Central memory CD4-positive, alpha-beta T cell (primary cell): ENCODE results near the gene PLA2G4D.
"Not testable (repeated sequence)": the region's sequence is repeated elsewhere in the genome, so short reads cannot be mapped to it uniquely, and the experiment has no call there.

Source experiments
- DNase-seq: peaks from one replicate; pipeline ENCODE4 v3.0.0; 2022

The PLA2G4D gene

GRCh38 chr15:42121682-42122081, 27.3 kb upstream of the PLA2G4D start:
- DNase-seq: no peak

DNA sequence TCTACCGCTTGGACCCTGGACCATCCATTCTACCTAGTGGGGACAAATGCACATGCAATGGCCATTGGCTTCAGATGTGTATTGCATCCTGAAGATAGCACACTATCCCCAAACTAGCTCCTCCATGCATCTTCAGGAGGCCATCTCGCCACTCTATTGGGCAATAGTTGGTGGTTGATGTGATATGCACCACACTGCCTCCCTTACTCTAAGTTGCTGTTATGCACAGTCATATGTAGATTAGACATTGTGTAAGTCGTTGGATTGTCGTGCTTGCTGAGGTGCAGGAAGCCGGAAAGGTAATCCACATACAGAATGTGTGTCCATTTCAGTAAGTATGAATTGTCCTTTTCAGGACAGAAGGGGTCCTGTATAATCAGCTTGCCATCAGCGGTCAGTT, 26.7 kb upstream of the PLA2G4D start:
- no peak for DNase-seq

- DNase-seq: no peak
These were observed 25.9 kb upstream of the PLA2G4D start for GRCh38 chr15:42120285-42120684.

DNA sequence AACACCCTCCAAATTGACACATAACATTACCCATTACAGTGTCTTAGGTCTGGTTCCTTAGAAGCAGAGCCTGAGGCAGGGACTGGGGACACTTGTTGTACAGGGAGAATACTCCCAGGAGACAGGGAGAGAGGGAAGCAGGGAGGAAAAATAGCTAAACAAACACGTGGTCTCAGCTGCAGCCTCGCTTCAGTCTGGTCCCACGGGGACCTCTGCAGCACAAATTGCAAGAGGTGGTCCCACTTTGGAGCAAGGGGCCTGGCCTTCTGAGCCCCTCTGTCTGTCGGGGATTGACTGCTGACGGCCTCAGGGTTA, 25.0 kb upstream of the PLA2G4D start:
- DNase-seq: no peak

DNA sequence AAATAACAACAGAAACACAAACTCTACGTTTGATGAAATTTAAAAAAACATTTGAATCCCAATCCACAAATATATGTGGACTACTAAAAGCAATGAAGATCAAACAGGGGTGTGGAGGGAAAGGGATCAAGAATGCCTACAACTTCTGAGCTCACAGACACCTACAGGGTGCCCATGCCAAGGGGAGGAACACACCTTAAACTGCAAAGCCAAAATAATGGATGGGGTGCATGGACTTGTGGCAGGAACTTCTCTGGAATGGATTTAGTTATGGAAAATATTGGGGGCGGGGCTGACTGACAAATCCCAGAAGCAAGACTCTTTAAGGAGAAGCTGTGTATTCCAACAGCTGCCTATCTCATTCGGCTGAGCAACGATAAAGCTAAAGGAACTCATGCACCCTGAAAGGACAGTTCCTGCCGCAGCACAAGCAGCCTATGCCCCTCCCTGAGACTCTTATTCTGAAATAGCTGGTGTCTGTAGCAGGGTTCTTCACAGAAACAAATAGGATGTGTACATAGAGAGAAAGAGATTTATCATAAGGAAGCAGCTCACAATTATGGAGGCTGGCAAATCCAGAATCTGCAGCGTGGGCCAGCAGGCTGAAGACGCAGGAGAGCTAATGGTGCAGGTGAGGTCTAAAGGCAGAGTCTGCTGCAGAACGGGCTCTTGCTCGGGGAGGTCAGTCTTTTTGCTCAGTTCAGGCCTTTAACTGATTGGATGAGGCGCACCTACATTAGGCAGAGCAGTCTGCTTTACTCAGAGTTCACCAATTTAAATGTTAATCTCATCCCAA, 24.5 kb upstream of the PLA2G4D start:
- no peak for DNase-seq

GRCh38 chr15:42111924-42112323, 17.6 kb upstream of the PLA2G4D start:
- no peak for DNase-seq

GRCh38 chr15:42110367-42110766, 16.0 kb upstream of the PLA2G4D start:
- no peak for DNase-seq

DNA sequence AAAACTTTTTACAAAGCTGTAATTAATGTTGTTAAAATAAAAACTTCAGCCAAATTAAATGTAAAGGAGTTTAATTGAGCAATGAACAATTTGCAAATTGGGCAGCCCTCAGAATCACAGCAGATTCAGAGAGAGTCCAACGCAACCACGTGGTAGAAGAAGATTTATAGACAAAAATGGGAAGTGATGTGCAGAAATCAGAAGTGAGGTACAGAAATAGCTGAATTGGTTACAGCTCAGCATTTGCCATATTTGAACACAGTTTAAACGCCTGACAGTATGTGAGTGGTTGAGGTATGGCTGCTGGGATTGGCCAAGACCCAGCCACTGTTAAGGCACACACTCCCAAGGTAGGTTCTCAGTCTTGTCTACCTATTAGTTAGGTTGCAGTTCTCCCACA, 14.4 kb upstream of the PLA2G4D start:
- no peak for DNase-seq

GRCh38 chr15:42108189-42108588, 13.8 kb upstream of the PLA2G4D start:
- no peak for DNase-seq

GRCh38 chr15:42107473-42107872, 13.1 kb upstream of the PLA2G4D start:
- no peak for DNase-seq

GRCh38 chr15:42106288-42106687, 11.9 kb upstream of the PLA2G4D start:
- no peak for DNase-seq

GRCh38 chr15:42104095-42104891, 9.9 kb upstream of the PLA2G4D start:
- DNase-seq: no peak

DNA sequence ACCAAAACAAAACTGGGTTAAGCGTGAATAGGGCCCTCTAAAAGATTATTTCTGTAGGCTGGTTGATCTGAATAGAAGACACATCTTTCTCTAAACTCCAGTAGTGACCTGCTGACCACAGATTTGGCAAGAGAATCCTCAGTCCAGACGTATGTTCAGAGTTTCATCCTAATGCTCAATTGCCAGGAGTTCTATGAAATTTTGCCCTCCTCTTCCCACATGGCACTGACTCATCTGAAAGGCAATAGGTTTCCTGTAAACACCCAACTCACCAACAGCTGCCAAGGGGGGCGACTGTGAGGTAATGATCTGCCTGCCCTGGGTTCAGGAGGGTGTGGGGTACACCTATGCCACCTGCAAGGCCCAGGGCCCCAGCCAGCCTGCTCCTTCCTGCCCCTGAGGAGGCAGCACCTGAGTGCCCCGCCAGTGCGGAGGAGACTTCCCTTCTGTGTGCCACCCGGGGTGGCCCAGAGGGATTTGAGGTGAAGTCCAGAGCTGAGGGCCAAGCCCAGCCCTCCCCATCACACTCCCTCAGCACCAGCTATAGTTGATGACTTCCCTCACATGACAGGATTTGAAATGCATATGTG, 8.4 kb upstream of the PLA2G4D start:
- DNase-seq: no peak

DNA sequence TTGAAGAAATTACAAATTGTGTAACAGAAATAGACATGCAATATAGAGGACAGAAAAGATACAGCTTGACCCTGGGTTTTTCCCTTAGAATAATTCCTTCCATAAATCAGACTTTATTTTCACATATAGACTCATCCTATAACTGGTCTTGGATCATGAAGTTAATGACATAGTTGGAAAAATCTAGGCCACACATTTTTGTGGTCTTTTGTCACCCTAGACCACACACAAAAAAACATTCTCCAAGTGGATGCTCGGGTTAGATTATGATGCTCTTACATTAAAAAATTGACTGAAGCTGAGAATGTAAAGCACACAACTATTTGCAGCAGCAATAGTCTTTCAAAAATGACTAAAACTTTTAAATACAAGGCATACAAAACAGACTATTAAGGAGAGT, 7.5 kb upstream of the PLA2G4D start:
- no peak for DNase-seq

GRCh38 chr15:42100021-42100800, 5.8 kb upstream of the PLA2G4D start:
- no peak for DNase-seq

- no peak for DNase-seq
These were observed 2.7 kb upstream of the PLA2G4D start for GRCh38 chr15:42097018-42097417.

DNA sequence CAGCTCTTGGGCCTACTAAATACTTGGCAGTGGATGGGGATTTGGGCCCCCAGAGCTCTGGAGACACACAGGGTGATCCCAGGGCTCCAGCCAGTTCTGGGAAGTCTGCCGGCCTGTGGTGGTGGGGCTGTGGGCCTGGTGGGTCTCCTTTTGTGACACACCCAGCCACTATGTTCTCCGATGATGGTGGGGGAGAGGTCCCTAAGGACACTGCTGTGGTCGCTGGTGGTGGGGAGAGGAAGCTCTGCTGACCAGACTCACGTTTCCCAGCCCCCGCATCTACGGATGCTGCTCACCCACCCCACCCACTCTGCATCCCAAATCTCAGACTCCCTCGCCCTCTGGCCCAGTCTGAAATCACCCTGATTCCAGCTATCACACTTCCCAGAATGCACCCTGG, 396 bp downstream of the PLA2G4D start:
- DNase-seq: no peak

DNA sequence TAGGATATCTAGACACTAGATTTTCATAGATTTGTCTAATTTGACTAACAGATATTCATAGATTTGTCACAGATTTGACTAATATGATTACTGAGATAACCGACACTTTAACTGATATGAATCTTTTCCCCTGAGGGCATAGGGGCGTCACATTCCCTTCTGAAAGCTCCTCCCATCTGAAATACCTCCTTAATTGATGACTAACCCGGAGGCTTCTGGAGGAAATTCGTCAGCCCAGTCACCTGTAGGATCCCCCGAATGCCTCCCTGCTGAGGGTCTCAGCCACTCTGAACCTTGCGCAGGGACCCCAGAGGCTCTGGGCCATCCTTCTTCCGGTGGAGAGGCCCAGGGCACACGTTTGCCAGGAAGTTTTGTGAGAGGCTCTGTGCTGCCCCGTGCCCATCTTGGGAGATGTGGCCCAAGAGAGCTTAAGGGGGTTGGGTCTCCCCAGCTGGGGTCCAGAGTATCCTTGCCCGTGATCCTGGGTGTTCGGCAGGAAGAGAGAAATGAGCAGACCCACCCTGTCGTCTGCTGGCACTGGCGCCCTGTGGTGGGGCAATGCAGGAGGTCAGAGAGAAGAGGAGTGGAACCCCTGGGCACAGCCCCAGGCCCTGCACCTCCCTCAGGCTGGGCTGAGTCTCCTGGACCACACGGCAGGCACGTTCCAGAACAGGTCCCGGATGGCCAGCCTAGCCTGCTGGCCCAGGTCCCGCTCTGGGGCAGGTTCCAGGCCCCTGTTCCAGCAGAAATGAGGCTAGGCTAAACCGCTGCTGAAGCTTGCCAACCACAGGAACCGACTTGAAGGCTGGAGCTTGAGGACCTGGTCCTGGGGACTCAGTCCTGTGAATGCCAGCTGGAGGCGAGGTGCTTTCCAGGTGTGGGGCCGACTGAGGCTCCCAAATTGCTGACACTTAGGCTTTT, 1.7 kb downstream of the PLA2G4D start:
- no peak for DNase-seq

DNA sequence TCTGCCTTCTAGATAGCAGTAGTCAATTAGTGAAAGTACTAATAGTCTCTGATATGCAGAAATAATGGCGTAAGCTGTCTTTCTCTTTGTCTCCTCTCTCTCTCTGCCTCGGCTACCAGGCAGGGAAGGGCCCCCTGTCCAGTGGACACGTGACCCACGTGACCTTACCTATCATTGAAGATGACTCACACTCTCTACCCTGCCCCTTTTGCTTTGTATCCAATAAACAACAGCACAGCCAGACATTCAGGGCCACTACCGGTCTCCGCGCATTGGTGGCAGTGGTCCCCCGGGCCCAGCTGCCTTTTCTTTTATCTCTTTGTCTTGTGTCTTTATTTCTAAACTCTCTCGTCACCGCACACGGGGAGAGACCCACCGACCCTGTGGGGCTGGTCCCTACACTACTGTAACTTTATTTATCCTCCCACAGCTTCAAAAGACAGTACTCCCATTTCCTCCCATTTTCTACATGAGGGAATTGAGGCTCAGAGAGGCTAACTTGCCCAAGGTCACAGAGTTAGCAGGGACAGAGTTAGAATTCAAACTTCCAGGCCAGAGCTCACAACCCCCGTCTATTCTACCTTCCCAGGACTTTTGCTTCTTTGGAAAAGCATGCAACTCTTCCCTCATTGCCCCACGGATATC, 2.5 kb downstream of the PLA2G4D start:
- DNase-seq: not testable (repeated sequence)

- DNase-seq: no peak
These were observed 3.6 kb downstream of the PLA2G4D start for GRCh38 chr15:42090781-42091180.

- no peak for DNase-seq
These were observed 4.0 kb downstream of the PLA2G4D start for GRCh38 chr15:42090370-42090769.

- no peak for DNase-seq
These were observed 4.4 kb downstream of the PLA2G4D start for GRCh38 chr15:42089942-42090341.
